HG03039 (cell line): ENCODE data around the gene CSRP1.
"Not testable (repeated sequence)": the region's sequence is repeated elsewhere in the genome, so short reads cannot be mapped to it uniquely, and the experiment has no call there.

Source experiments
- ATAC-seq: cut with Tn5 transposase; IDR thresholded peaks from one replicate; pipeline ENCODE4 v1.9.1; 2021; ENCODE audit warnings: mild to moderate bottlenecking, moderate library complexity; ENCODE audit not compliant: unreplicated experiment

The CSRP1 gene

DNA sequence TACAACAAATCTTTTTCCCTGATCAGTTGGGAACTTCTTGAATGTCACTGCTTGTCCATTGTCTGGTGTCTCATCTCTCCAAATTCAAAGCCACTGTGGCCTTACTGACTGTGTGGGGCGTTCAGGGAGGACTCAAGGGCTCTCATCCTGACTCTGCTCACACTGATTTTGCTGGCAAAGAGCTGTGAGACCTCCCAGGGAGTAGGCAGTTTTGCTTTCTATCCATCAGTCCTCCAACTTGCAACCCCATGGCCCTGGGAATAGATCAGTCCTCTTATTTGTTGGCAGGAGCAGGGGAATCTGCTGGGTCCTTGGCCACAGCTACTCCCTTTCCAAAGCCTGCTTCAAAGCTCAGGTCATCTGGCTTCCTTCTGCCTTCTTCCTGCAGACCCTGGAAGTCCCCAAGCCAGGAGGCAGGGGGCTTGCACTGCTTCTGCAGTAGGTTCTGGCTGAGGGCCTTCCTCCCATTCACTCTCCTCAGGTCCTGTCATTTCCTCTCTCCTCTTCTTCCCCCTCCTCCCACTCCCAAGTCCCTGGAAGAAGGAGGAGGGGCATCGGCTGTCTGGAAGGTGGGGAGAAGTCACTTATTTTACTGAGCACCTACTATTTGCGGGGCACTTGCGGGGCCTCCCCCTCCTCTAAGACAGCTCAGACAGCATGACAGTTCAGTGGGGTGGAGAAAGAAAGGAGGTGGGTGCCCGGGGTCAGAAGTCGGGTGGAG lies 31.1 kb upstream of the CSRP1 start:
- no peak for ATAC-seq

DNA sequence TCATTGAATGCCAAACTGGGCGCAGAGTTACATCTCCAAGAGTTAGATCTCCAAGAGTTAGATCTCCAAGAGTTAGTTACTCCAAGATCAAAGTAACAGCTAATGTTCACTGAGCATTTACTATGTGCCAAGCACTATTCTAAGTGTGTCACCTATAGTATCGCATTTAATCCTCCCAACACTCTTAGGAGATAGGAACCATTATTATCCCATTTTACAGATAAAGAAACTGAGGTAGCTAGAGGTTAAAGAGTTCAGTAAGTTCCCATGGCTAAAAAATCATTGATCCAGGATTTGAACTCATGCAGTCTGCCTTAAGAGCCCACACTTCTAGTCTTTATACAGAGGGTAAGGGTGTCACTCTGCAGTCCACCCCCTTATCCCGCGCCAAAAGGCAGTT lies 30.5 kb upstream of the CSRP1 start:
- ATAC-seq: no peak

DNA sequence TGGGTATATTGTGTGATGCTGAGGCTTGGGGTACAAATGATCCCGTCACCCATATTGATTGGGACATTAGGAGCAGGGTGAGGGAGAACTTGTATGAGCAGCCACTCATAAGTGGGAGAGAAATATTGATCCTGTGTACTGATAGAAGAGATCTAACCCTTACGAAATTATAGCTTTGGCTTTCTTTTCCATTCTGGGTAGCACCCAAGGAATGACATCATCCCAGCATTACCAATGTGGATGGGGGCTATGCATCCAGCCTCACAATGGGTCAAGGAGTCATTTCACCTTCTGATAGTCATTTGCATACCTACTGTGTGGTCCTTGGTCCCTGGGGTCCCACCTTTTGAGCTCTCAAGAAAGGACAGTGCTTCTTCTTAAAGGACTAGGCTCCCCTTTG lies 30.1 kb upstream of the CSRP1 start:
- no peak for ATAC-seq

DNA sequence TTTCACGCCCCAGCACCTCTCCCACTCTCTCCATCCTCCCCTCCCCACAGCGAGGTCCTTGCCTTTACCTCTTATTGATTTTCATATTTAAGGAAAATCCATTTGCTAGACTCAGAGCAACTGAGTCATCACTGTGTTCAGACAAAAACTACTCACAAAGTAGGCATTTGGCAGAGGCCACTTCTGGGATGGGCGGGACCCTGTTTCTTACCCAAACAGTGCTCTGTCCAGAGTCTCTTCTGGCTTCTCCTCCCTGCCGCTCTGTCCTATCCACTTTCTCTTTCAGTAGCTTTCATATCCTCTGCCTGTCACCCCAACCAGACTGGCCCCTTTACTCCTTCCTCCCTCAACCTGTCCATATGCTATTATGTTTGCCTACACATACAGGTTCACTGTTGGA lies 29.6 kb upstream of the CSRP1 start:
- no peak for ATAC-seq

DNA sequence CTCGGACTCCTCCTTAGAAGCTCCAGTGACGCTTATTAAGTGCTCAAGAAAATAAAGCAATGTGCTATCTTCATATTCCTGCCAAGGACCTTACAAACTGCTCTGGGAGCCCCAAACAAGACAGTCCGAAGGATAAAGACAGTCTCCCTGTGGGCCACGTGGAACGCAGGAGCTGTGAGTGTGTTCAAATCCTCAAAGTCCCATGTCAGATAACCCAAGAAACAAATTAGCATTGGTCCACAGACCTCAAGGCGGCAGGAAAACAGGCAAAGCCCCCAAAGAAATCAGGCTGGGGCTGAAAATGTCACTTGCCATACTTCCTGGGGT lies 29.0 kb upstream of the CSRP1 start:
- ATAC-seq: no peak

DNA sequence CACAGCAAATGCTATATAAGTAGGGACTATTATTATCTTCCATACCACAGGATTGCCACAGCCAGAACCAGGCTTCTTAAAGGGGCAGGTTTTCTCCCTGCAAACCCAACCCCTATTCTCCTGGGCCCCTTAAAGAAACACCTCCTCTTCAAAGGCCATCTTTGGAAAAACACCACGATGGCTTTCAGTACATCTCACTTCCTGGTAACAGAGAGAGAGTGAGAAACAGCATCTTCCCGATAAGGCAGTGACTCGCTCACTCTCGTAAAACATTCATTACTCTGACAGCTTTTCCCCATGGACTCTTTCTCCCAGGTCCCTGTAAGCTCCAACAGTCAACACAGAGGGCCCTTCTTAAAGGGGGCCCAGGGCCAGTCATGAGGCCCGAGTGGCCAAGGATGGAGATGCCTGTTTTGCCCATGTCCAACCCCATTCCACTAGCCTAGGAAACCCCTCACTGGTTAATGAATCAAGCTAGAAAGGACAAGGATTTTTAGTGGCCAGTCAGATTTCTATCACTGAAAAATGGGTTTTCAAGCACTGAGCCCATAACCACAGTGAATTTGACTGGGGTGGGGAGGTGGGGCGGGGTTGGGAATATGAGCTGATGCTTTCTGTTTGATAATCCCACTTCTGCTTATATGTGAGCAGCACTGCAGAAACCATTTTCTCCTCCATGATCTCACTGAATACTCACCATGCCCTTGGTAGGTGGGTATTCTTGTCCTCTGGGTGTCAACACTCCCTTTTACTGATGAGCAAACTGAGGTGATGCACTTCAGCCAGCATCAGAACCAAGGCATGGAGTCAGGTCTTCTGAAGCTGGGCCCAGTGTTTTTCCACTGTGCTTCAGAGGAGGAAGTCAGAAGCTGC lies 28.4 kb upstream of the CSRP1 start:
- ATAC-seq: no peak

DNA sequence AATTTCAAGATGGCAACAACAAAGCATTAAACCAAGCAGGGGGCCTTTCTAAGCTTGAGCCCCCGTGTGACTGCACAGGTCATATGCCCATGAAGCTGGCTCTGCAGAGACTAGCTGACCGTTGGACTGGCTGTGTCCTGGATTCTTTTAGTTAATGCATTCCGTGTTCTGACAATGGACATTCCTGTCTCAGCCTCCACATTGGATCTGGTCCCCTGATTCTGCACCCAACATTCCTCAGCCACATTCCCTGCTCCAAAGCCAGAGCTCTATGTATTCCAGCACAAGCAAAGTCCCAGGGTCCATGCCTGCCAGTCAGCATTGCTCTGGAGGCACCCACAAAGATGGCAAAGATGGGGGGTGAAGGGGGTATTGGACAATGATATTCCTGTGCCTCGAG lies 26.9 kb upstream of the CSRP1 start:
- ATAC-seq: no peak

DNA sequence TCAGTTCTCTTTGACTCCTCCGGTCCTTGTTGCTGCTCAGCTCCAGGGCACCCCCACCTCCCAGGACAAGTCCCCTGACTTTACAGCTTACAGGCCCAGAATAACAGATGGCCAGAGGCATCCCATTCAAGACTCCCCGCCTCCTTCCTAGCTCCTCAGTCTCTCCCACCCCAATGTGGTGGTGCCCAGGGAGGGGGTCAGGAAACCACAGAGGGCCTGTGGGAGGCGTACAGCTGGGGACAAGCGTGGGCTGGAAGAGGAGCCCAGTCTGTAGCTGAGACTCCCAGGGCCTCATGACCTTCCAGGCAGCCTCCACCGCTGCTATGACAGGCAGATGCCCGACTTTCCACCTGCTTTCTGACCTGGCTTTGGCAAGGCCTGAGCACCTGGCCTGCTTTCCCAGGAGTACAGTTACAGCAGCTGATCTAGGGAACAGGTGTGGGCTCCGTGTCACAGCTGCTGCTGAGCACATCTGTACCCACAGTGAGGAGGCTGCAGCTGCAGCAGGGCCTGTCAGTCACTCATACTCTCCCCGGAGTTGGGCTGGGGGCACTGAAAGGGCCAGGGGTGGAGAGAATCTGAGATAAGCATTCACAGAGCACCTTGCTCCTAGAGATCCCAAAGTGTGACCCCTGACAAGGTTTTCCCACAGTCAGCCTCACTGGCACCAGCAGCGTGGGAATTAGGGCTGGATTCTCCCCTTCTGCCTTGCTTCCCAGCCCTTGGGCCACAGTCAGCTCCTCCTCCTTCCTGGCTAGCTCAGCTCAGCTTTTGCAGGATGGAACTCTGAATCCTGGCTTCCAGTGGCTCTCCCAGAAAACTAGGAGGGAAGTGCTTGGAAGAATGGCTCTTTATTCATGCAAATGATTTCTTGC lies 24.9 kb upstream of the CSRP1 start:
- ATAC-seq: no peak

DNA sequence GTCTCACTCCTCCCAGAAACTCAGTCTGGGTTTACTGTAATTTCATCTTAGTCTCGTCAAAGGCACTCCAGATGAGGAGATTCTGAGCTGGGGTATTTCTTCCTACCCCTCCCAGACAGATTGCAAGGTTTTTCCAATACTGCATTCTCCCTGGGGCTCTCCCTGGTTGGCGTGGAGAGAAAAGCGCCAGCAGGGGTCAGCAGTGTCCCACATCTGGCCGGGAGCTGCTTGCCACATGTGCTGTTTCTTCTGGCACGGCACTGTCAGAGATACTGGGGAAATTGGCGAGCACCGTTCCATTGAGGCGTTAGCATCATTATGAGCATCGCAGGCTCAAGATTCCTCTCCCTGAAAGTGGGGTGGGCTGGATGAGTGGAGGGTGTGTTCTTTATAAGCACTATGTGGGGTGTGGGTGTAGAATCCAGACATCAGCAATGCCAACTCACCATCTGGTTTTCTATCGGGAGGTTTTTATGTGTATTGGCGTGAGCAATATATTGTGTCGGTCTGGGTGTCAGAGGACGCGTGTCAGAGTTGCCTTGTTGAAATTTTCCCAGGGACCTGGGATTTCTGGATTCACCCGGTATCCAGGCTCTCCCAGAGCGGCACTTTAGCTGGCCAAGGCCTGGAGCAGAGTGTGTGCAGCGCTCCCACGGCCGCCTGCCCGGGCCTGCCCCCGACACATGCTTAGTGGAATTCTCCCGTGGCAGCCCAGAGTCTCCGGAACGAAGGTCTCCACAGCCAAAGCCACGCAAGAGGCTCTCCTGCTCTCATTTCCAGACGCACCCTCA lies 24.0 kb upstream of the CSRP1 start:
- no peak for ATAC-seq

DNA sequence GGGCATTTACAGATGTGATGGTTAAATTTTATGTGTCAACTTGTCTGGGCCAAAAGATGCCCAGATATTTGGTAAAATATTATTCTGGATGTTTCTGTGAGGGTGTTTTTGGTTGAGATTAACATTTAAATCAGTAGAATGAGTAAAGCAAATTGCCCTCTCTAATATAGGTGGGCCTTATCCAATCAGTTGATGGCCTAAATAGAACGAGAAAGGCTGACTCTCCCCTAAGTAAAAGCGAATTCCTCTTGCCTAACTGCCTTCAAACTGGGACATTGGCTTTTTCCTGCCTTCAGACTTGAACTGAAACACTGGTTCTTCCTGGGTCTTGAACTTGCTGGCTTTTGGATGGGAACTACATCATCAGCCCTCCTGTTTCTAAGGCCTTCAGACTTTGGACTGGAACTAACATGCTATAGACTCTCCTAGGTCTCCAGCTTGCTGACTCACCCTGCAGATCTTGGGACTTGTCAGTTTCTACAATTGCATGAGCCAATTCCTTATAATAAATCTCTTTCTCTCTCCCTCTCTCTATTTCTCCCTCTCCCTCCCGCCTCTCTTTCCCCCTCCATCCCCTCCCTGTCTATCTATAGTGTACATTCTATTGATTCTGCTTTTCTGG lies 21.8 kb upstream of the CSRP1 start:
- no peak for ATAC-seq

DNA sequence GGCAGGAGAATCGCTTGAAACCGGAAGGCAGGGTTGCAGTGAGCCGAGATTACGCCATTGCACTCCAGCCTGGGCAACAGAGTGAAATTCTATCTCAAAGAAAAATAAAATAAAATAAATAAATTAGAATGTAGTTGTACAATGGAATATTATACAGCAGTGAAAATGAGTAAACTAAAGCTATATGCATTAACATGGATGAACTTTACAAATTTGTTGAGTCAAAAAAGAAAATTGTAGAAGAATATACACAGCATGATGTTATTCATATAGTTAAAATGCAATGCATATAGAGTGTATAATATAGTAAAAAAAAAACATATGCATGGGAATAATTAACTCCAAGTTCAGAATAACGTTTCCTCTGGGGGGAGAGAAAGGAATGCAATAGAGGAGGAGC lies 21.0 kb upstream of the CSRP1 start:
- ATAC-seq: no peak

DNA sequence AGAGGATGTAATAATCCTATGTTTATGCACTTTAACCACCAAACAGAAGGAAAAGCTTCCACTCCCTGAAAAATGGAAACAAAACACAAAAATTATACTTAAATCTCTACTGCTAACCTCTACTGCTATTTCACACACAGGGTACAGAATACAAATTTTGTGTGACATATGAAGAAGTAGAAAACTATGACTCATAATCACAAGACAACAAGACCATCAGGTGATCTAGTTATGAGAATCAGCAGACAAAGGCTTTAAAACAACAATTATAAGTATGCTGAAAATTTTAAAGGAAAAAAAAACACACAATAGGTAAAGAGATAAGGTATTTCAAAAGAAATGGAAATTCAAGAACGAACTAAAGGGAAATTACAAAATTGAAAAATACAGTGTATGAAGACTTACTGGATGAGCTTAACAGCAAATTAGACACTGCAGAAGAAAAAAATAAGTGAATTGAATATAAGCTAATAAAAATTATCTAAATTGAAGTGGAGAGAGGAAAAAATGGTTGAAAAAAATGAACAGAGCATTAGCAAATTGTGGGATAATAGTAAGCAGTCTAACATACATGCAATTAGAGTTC lies 18.4 kb upstream of the CSRP1 start:
- no peak for ATAC-seq

DNA sequence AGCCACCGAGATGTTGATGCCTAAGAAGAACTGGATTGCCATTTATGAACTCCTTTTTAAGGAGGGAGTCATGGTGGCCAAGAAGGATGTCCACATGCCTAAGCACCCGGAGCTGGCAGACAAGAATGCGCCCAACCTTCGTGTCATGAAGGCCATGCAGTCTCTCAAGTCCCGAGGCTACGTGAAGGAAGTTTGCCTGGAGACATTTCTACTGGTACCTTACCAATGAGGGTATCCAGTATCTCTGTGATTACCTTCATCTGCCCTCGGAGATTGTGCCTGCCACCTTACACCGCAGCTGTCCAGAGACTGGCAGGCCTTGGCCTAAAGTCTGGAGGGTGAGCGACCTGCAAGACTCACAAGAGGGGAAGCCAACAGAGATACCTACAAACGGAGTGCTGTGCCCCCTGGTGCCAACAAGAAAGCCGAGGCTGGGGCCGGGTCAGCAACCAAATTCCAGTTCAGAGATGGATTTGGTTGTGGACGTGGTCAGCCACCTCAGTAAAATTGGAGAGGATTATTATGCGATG lies 13.2 kb upstream of the CSRP1 start:
- not testable (repeated sequence) for ATAC-seq

DNA sequence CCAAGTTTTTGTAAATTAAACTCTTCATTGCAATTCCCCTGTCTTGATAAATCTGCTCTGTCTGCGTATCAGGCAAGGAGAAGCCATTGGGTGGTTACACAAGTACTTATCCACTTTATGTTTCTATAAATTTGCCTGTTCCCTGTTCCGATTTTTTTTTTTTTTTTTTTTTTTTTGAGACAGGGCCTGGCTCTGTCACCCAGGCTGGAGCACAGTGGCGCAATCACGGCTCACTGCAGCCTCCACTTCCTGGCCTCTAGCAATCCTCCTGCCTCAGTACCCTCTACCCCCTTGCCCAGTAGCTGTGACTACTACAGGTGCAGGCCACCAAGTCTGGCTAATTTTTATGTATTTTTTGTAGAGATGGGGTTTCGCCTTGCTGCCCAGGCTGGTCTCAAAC lies 11.1 kb upstream of the CSRP1 start:
- ATAC-seq: no peak

DNA sequence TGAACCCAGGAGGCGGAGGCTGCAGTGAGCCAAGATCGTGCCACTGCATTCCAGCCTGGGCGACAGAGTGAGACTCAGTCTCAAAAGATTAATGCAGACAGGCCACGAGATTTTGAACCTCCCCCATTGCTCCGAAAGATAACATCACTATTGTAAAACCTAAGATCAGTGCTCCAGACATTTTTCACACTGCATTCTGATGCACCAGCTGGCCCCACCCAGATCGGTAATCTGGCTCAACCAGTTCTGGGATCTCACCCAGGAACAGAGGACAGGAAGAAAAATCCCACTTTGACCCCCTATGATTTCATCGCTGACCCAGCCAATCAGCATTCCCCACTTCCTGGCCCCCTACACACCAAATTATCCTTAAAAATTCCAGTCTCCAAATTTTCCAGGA lies 10.7 kb upstream of the CSRP1 start:
- no peak for ATAC-seq

DNA sequence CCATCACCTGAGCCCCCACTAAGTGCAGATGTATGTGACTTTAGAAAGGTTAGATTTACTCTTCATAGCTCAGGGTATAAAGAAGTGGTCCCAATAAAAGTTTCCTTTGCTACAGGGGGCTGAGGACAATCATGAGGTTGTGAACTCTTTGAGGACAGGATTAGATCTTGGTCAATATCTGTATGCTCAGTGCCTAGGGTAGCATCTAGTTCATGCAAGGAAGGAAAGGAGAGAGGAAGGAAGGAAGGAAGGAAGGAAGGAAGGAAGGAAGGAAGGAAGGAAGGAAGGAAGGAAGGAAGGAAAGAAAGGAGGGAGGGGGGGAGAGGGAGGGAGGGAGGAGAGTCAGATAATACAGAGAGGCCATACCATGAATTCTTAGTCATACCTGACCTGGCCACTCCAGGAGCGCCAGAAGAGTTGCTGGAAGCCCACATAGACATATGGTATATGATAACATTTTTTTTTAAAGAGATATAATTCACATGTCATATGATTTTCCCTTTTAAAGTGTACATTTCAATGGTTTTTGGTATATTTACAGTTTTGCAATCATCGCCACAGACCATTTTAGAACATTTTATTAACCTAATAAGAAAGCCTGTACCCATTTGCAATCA lies 9.7 kb upstream of the CSRP1 start:
- no peak for ATAC-seq

DNA sequence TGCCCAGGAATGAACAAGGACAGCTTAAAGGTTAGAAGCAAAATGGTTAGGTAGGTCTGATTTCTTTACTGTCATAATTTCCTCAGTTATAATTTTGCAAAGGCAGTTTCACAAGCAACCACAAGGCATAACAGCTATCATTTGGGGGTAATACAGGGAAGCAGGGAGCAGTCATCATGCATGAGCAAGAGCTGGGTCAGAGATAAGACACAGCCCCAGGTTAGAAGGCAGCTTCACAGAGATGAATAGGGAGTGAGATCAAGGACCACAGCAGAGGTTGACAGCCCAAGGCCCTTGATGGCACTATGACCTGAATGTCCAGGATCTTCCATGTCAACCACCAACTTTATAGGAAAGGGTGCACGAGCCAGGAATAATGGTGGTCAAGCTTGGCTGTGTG lies 9.0 kb upstream of the CSRP1 start:
- no peak for ATAC-seq

DNA sequence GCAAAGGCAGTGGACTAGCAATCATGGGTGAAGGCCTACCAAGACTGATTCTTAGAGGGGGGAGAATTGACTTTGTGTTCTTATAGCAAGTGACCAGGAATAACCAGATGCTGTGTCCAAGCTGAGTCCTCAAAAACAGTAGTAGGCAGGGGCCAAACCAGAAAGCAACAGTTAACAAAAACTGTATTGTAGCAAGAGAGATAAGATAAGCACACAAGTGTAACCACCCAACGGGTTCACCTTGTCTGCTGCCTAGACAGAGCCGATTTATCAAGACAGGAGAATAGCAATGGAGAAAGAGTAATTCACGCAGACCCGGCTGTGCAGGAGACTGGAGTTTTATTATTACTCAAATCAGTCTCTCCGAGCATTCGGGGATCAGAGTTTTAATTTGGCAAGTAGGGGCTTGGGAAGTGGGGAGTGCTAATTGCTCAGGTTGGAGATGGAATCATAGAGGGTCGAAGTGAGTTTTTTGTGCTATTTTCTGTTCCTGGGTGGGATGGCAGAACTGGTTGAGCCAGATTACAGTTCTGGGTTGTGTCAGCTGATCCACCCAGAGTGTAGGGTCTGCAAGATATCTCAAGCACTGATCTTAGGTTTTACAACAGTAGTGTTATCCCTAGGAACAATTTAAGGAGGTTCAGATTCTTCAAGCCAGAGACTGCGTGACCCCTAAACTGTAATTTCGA lies 8.3 kb upstream of the CSRP1 start:
- no peak for ATAC-seq

DNA sequence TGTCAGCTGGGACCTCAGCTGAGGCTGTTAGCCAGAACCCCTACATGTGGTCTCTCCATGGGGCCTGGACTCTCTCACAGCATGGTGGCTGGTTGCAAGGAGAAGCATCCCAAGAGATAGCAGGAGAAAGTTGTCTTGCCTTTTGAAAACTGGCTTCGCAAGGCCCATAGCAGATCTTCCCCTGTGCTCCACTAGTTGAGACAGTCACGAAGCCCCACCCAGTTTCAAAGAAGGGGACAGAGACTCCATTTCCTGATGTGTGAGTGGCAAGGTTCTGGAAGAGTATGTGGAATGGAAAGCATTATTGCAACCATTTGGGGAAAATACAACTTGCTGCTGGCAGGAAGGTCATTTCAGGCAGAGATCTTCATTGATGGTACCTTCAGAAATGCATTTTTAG lies 7.5 kb upstream of the CSRP1 start:
- ATAC-seq: no peak
